GM21786 (cell line): Measurements from ENCODE around the gene TSHZ1.
"Not testable (repeated sequence)": the region's sequence is repeated elsewhere in the genome, so short reads cannot be mapped to it uniquely, and the experiment has no call there.

Experiments
- ATAC-seq: cut with Tn5 transposase; IDR thresholded peaks from one replicate; pipeline ENCODE4 v1.9.1; 2021; ENCODE audit not compliant: unreplicated experiment

TSHZ1 gene

DNA sequence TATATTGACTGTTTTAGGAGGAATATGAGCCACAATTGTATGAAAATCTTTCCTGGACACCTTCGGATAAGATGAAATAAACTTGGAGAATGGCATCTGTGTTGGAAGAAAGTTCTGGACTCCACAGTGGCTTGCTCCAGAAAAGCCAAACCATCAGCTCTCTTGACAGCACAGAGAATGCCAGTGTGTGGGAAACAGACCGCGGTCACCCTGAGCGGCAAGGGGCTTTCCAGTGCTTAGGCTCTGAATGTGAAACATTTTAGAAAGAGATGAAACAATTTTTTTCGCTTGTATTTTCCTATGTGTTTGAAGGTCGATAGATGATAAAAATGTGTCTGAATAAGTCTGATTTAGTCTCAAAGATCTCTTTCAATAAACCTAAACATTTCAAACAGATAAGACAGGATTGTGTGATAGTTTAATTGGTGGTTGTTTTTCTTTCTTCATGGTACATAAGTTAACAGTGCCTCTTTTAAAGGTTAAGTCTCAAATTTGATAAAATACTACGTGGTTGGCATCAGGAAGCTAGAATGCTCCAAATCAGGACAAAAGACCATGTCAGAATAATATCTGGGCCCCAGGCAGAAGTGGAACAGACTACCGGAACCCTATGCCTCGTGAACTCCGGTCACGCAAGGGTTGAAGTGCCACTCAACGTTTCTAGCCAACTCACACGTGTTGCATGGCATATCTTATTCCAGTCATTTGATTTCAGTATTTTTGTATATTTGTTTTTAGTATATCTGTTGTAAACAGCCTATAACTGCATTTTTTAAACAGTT, 30.6 kb upstream of the TSHZ1 start:
- no peak for ATAC-seq

DNA sequence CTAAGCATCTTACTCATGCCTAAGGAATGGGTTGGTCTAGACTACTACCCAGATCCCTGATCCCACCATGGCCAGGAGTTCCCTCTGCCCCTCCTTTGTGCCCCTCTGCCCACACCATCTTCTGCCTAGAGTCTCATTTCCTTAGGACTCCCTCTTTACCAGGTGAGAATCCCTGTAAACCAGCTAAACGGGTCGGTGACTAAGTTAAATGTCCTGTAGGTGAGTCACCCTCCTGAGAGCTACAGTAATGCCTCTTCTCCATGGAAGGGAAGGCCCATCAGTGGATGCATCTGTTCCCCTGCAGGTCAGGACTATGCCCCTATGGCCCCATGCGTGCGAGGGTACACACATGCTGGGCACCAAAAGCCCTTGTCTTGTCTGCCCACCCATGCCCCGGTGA, 27.1 kb upstream of the TSHZ1 start:
- no peak for ATAC-seq

DNA sequence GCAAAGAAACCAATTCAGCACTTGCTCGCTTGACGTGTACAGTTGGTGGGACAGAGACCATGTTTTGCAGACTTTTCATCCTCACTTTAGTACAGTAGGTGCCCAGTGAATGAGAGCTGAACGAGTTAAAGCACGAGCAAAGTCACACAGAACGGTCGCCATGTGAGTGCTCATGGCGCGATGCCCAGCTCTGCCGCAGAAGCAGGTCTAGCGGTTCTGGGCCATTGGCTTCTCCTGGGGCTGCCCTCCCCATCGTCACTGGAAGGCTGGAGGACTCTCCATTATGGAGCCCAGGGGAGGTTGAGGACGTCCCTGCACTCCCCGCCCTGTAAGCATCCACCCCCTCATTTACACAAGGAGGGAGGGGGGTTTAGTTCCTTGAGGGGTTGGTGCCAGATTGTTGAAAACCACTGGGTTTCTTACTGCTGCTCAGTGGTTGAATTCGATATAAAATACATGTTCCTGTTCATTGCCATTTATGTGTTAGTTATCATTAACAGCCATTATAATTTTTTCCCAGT, 26.6 kb upstream of the TSHZ1 start:
- ATAC-seq: no peak

DNA sequence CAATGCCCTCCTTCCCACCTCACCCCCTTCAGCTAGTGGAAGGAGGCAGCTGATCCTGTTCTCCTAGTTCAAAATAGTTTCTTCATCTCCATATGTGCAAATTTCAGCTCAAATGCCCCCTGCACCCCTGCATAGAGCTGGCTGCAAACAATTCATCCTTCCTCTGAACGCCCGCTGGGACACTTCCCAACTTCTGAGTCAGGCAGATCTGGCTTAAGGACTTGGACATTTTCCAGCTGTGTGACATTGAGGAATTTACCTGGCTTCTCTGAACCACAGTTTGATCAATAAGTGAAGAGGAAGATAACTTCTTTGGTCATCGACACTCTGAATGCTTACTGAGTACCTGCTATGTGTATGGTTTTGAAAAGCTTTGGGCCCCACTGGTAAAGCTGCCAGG, 25.1 kb upstream of the TSHZ1 start:
- no peak for ATAC-seq

DNA sequence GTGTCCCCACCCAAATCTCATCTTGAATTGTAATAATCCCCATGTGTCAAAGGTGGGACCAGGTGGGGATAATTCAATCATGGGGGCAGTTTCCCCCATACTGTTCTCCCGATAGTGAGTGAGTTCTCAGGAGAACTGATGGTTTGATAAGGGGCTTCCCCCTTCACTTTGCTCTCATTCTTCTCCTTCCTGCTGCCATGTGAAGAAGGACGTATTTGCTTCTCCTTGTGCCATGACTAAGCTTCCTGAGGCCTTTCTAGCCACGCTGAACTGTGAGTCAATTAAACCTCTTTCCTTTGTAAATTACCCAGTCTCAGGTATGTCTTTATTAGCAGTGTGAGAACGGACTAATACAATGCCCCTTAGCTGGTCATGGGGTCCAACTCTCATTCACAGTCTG, 22.9 kb upstream of the TSHZ1 start:
- ATAC-seq: not testable (repeated sequence)

DNA sequence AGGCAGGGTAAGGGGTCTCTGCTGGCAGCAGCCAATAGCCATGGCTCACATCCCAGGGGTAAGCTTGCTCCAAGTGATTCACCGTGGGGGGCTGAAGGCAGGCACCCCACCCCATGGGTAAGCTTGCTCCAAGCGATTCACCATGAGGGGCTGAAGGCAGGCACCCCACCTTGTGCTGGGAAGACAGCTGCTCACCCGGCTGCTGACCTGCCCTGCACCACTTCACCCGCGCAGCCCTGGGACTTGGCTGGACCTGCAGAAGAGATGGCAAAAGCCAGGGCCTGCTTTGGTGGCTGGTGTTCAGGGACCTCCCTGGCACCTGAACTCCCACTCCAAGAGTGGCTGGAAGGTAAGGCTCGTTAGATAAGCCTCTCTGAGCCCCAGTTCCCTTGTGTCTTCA, 20.9 kb upstream of the TSHZ1 start:
- no peak for ATAC-seq

DNA sequence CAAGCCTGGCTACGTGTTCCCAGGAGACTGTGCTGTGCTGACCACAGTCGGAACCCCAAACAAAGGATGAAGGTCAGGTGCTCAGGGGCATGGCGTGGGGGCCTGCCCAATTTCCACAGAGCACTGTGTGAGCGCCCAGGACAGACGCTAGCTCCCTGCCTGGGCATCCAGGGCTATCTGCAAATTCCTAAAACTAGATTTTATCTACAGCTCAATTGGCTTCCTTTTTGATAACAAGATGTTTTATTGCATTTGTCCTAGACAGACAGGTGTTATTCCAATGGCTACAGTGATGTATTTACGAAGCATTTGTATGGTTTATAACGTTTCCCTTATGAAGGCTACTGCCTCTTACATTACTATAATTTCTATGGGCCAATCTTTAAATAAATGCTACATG, 17.7 kb upstream of the TSHZ1 start:
- no peak for ATAC-seq

DNA sequence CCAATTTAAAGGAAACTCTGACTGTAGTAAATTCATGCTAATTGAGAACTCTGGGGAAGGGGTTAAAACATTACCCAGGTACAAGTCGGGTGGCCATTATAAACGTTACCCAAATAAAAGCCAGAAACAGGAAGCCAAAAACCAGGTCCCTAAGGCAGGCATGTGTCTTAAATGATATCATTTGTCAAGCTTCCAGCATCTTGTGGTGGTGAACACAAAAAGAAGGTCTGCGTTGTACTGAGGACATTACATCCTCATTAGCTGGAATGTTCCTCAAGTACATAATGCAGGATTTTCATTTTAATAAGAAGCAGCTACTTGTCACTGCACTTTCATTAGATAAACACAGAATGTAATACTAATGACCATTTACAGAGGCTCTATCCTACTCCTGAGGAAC, 12.6 kb upstream of the TSHZ1 start:
- no peak for ATAC-seq

DNA sequence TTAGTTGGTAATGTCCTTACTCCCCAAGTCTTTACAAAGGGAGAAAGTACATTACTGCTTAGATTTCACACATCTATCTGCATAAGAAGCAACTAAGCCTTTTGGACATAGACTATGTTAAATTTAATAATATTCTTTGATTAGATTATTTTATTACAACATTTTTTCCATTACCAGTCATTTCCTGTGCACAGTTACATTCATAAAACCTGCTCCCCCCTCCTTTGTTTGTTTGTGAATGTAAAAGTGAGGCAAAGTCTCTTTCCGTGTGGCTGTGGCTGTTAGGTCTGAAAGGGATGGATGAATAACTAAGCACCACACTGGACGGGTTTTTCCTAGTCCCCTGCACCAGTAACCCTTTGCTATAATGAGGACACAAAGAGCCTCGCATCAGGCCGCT, 11.3 kb upstream of the TSHZ1 start:
- ATAC-seq: no peak

DNA sequence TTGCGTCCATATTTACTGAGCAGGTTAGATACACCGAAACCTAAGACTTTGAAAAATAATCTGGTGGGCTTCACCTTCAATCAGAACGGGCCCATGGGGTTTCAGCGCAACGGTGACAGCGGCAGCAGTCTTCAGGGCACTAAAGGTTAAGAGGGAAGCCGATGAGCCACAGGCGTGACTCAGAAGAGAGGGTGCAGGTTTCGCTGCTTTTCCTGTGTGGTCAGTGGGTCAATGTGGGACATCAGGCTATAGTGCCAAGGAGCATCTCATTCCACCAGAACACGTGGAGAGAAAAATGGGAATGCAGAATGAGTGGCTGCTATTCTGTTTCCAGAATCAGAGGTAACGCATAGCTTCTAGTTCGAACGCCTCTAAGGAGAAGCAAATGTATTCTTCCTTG, 10.5 kb upstream of the TSHZ1 start:
- ATAC-seq: no peak

DNA sequence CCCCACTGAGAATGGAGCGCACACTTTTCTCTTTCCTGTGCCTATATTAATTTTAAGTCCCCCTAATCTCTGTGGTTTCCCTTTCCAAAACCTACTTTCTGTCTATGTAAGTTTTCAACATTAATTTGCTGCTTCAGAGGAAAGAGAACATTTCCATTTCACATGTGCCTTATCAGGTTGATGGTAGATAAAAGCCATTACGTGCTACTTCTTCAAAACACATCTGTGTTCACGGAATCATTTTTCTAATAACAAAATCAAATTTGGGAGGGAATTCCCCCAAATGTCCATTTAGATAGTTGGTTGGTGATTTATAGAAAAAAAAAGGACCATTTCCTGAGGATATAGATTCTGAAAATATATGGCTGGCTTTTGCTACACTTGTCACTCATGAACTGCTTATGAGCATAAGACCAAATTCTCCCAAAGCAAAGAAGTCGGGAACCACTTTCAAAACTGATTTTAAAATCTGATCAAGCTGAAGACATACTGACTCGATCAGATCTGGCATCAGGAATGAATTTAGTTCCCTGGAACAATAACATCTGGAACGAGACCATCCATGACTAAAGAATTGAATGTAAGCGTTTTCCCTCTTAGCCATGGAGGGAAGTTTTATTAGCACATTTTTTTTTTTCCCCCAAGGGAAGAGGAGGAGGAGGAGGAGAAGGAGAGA, 9.9 kb upstream of the TSHZ1 start:
- ATAC-seq: no peak

DNA sequence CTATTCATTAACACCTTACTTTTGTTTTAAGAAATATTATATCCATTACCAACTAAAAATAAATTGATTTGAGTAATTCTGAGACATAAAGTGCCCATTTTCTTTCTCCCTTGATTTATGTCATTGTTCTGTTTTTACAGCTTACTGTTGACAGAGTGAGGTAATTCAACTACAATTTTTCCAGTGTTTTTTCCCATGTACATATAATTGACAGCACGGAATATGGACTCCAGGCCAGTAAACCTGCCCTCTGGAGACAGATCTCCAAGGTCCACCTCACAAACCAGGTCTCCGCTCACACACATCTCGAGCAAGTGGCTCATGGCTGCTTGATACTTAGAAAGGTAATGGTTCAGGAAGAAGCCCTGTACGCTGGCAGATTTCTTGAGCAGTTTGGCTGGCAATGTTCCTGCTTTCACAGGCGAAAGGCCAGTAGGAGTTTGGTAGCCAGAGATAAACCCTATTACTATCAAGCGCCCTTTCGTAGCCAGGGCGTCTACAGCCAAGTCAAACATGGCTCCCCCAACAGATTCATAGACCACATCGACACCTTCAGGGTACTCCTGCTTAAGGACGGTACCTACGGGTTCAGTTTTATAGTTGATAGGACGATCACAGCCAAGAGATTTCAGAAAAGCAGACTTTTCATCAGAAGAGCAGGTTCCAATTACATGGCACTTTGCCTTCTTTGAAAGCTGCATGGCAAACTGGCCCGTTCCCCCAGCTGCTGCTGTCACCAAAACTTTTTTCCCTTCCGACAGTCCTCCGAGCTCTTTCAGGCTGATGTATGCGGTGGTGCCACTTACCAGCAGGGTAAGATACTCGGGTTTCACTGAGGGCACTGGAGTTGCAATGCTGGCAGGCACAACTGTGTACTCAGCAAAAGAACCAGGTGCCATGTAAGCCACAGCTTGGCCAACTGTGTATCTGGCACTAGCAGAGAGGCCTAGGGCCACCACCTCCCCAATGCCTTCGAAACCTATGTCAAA, 9.0 kb upstream of the TSHZ1 start:
- no peak for ATAC-seq

DNA sequence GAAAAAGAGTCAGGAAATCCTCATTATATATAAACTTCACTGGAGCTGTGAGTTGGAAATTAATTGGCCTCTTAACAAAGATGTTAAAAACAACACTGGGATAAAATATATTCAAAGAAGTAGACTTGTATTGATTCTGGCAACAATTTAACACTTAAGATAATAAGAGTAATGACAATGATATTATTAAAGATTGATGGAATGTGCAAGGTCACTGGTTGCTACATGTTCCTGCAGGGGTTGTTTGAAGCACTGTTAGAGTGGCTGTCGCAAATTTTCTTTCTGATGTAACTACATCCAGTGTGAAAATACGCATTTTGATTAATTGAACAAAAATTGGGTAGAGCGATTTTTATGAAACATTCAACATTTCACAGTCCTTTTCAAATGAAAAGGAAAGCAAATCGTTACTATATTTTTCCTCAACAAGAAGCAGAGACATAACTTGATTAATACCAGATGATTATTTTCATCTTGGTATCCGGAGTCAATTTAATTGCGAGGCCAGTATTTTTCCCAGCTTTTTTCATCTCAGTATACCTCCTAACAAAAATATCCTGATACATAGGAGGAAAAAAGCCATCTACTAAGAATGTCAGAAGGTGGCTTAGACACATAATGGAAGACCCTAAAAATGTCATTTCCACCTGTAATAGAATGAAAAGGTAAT, 7.8 kb upstream of the TSHZ1 start:
- no peak for ATAC-seq

DNA sequence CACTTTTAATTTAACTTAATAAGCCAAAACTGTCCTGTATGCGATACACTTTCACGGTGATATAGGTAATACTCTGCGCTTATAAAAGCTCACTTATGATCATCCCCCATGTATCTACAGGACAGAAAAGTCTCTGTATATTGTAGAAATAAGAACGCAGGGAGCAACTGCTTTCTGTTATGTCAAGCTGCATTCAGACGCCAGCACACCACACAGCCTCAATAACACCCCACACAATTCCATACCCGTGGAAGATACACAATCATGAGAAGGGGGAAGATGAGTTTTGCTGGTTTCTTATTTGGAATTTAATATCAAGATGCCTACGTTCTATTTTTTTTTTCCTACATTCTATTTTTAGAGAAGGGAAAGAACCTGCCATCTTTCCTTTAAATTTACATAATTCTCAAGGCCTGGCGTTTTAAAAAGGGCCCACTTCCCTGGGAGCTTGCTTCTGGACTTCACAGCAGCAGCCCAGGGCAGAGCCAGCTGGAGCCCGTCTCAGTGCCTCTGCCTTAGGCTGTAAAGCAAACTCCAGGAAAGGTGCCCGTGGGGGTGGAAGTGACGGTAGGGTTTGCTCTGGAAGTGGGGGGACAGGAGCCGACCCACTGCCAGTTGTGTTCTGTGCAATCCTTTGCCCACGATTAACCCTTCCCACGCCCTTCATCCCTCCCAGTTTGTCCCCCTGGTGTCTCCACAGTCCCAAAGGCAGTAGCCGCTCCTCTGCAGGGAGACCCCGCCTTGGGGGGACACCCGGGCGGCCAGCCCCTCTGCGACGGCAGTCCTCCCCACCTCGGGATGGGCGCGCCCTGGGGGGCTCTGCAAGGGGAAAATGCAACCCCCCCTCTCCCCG, 7.0 kb upstream of the TSHZ1 start:
- ATAC-seq: no peak

DNA sequence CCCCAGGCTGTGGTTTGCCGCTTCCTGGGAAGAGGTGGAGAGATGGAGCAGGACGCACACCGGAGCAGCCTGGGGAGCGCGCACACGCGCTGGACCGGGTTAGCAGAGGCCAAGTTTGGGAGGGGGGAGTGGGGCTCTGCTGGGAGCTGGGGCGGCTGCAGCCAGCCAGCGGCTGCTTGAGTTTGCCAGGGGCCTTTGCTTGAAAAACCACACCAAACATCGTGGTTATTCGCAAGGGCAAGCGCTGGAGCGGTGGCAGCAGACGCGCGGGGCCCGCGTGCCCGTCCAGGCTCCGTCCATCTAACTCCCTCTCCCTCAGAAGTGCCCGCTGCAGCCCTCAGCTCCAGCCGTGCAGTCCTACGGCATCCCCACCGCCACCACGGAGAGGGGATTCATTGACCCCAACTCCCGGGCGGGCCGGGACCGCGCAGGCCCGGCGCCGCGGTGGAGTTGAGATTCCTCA, 6.3 kb upstream of the TSHZ1 start:
- no peak for ATAC-seq

DNA sequence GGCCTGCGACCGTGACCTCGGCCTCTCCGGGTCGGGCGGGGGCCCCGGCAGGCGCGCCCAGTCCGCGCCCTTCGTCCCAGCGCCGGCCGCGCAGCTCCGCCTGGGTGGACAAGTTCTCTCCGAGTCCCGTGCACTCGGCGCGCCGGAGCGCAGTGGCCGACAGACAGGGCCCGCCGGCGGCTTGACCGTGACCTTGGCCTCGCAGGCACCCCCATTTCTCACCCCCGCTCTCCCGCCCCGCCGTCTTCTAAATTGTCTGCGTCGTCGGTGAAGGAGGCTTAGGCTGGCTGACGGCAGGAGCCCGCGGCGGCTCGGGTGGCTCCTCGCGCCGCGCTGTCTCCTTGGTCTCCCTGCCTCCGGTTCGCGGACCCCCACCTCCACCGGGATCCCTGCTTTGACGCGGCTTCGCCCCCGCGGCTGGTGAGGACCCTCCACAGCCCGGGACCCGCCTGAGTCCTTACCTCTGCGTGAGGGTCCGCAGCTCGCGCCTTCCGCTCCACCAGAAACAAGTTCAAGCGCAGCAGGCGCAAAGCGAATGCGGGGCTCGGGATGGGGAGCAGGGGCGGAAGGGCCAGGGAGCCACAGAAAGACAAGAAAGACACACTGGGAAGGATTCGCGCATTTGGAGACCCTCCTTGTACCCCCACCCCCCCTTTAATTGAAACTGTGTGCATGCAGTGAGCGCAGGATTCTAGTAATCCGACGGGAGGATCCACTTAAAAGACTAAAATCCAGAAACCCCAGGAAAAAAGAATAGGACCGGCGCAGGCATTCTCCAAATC, 5.7 kb upstream of the TSHZ1 start:
- no peak for ATAC-seq

DNA sequence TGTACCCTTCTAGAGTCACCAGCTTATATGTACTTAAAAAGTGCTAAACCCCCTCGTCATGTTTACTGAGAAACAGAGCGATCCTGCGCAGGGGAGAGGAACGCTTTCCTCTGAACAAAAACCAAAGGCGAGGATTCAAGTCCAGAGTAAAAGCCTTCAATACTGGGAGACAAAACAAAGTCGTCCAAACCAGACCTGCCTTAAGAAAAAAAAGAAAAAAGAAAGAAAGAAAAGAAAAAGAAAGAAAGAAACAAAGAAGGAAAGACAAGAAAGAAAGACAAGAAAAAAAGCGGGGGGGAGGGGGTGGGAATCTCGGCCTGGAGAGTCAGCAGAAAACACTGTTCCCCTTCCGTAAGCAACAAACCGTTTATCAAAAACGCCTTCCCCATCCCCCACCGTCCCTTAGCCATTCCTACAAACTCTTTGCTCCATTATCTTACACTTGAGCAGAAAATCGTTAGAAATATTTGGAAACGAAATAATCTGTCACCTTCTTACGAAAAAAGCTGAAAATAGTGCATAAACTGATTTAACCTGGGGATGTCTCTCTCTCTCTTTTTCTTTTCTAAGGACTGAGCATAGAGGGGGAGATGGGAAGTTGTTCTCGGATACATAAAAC, 5.0 kb upstream of the TSHZ1 start:
- ATAC-seq: no peak

DNA sequence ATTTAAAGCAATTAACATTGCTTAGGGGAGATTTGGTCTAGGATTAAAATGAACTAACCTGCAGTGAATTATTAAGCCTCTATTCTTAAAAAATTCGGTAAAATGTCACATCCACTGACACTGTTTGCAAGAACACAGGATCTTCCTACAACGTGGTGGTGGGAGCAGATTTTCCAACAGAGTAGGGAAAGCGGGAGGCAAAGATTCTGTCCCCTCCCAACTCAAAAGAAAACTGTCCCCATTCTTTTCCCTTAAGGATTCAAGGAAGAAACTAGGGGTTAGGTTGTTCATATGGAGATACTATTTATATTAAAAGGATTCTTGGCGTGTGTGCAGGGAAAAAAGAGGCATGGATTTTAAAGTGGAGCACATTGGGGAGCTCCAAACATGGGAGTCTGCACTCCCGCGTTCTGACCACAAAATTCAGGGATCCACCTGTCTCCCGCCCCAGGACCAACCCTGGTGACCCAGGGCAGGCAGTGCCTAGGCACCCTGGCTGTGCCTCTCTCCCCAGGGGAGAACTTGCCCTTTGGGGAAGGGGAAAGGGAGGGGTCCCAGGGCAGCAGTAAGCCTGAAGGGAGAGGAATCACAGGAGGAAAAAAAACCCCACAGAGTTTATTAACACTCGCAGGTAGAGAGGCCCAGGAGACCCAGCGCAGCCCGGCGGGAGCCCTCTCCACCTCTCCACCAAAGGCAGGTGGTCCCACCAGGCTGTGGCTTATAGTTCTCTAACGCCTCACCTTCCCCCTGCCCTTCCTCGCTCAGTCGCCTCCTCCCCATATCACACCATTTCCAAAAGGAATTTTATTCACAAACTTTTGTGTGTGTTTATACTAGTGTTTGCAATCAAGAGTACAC, 3.9 kb upstream of the TSHZ1 start:
- ATAC-seq: no peak
